HepG2 (cell line): Measurements from ENCODE around the gene FASTKD1. TPM values are rescaled to one million over a fixed set of nuclear protein-coding genes. Genes with fewer than 3 reads are reported as not detected.
A peak's percentile ranks its signal among the peaks of the same experiment; 100 is the strongest.

ENCODE experiments used
- BORCS8-MEF2B ChIP-seq: sonication (generic); formaldehyde crosslinking; IDR thresholded peaks from 2 replicates; pipeline ENCODE4 v1.8.0; 2022; ENCODE audit warnings: mild to moderate bottlenecking, missing genetic modification reagents
- EHMT2 ChIP-seq: fragments of 200-600 bp; sonication (generic); IDR thresholded peaks from 2 replicates; pipeline ENCODE4 v1.7.0; 2017; ENCODE audit warnings: antibody characterized with exemption, low read depth, low read length, borderline replicate concordance
- ELF1 ChIP-seq: sonication (generic); formaldehyde crosslinking; IDR thresholded peaks from 2 replicates; pipeline ENCODE4 v1.4.0; 2020; ENCODE audit warnings: missing genetic modification reagents
- SMARCE1 ChIP-seq: fragments of 450-650 bp; IDR thresholded peaks from 2 replicates; pipeline ENCODE4 v1.6.1; 2017; ENCODE audit warnings: borderline replicate concordance
- STAT6 ChIP-seq: sonication (generic); formaldehyde crosslinking; IDR thresholded peaks from 2 replicates; pipeline ENCODE4 v1.4.0; 2020; ENCODE audit warnings: missing genetic modification reagents, mild to moderate bottlenecking, borderline replicate concordance
- TMF1 ChIP-seq: sonication (generic); formaldehyde crosslinking; IDR thresholded peaks from 2 replicates; pipeline ENCODE4 v1.8.1; 2022; ENCODE audit warnings: low read depth, missing genetic modification reagents
- ZNF3 ChIP-seq: IDR thresholded peaks from 2 replicates; pipeline ENCODE4 v1.7.0; 2017; ENCODE audit warnings: inconsistent platforms
- ZNF563 ChIP-seq: sonication (generic); formaldehyde crosslinking; IDR thresholded peaks from 2 replicates; pipeline ENCODE4 v1.8.0; 2022; ENCODE audit warnings: mild to moderate bottlenecking, moderate library complexity, missing genetic modification reagents
- ZNF704 ChIP-seq: sonication (generic); formaldehyde crosslinking; IDR thresholded peaks from 2 replicates; pipeline ENCODE4 v1.8.1; 2023; ENCODE audit warnings: mild to moderate bottlenecking, inconsistent platforms, moderate library complexity, missing genetic modification reagents, borderline replicate concordance
- ZNF761 ChIP-seq: sonication (generic); formaldehyde crosslinking; conservative IDR thresholded peaks from 2 replicates; pipeline ENCODE4 v1.4.0; 2020; ENCODE audit warnings: mild to moderate bottlenecking, missing genetic modification reagents
- polyA plus RNA-seq, 8 experiments: library from polyadenylated mRNA; depleted of rRNA in 3 of 8; stranded (reverse) in 7 of 8; unstranded in 1 of 8; fragments of >200 nt; fragmentation: Illumina TruSeq in 4 of 8; extraction: Trizol in 4 of 8; gene quantifications; 2 replicates each; pipeline versions ENCODE4 v1.2.1 to v1.2.3, GENCODE V29; 2011 to 2016; ENCODE audit warnings: low read depth in 4 of 8, missing spikeins in 1 of 8, mixed read lengths in 1 of 8; ENCODE audit not compliant: insufficient read depth in 1 of 8
- total RNA-seq, 5 experiments: library from RNA; depleted of rRNA; stranded (reverse); fragments of >200 nt; fragmentation: Illumina TruSeq; extraction: Trizol; gene quantifications; 2 replicates each; pipeline ENCODE4 v1.2.3, GENCODE V29; 2016; ENCODE audit warnings: low read depth in 1 of 5
- TF ChIP-seq, protein P1 (sequence below): sonication (generic); formaldehyde crosslinking; conservative IDR thresholded peaks from 2 replicates; pipeline ENCODE4 v1.4.0; 2020; ENCODE audit warnings: mild to moderate bottlenecking, missing genetic modification reagents, moderate library complexity
- TF ChIP-seq, protein P2 (sequence below): sonication (generic); formaldehyde crosslinking; IDR thresholded peaks from 2 replicates; pipeline ENCODE4 v1.8.0; 2022; ENCODE audit warnings: mild to moderate bottlenecking, missing genetic modification reagents, moderate library complexity
- TF ChIP-seq, protein P3 (sequence below): sonication (generic); formaldehyde crosslinking; IDR thresholded peaks from 2 replicates; pipeline ENCODE4 v1.9.0; 2022; ENCODE audit warnings: low read depth, missing genetic modification reagents
- TF ChIP-seq, protein P4 (sequence below): IDR thresholded peaks from 2 replicates; pipeline ENCODE4 v1.6.1; 2016

Gene FASTKD1
- total and polyA plus RNA-seq, 2 of the 13 experiments (the other 11 are each of a cell fraction or from before 2014, with no cell fraction given) = 35.0 to 38.0 TPM

DNA sequence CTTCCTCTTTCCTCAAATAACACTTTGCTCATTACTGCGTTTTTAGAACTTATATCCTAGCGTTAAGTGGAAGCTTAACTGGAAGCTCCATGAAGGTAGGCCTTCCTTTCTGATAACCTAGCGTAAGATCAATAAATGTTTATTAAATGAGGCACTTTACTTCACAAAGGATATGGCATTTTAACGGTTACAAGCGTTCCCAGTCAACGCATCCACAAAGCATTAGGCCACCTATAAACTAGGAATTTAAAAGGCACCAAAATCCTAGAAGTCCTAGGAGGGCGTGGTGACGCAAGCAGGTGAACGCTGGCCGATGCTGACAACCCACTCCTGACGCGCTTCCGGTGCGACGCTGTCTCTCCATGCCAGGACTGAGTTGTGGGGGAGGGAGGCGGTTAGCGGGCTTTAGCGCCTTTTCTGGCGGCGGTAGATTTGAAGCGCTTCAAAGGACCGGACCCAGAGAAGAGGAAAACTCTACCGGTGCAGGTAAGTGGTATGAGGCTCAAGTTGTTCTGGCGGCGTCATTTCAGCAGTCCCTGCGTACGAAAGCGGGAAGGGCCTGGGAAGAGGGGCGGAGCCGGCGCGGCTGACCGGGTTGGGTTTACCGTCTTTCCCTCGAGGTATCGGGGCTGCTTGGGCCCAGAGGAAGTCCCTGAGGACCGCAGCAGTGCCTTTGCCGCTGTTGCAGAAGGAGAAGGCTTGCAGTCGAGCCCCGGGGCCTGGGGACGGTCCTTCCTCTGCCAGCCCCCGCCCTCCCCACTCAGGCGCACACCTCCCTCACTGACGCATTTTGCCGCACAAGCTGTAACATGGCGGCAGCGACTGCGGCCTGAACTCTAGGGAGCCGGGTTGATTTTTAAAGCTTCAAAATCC is 10.6 kb upstream of the FASTKD1 start, which contains the start of gene PPIG (continued):
- TF ChIP-seq STAT6 (CRISPR knock-in tag) (no peak), TMF1 (CRISPR knock-in tag) (peak; percentile 94; the same call in 1 of the 2 replicates), ELF1 (CRISPR knock-in tag) (peak; percentile 74), EHMT2 (peak; percentile 90; the same call in 1 of the 2 replicates), BORCS8-MEF2B (peak; percentile 92), ZNF704 (CRISPR knock-in tag) (peak; percentile 91), ZNF761 (CRISPR knock-in tag) (0 out of 2 replicates have a peak, but pooled peaks have one; percentile 19), SMARCE1 (no peak), ZNF3 (CRISPR knock-in tag) (no peak), ZNF563 (CRISPR knock-in tag) (no peak)
- TF ChIP-seq, protein P1, sequence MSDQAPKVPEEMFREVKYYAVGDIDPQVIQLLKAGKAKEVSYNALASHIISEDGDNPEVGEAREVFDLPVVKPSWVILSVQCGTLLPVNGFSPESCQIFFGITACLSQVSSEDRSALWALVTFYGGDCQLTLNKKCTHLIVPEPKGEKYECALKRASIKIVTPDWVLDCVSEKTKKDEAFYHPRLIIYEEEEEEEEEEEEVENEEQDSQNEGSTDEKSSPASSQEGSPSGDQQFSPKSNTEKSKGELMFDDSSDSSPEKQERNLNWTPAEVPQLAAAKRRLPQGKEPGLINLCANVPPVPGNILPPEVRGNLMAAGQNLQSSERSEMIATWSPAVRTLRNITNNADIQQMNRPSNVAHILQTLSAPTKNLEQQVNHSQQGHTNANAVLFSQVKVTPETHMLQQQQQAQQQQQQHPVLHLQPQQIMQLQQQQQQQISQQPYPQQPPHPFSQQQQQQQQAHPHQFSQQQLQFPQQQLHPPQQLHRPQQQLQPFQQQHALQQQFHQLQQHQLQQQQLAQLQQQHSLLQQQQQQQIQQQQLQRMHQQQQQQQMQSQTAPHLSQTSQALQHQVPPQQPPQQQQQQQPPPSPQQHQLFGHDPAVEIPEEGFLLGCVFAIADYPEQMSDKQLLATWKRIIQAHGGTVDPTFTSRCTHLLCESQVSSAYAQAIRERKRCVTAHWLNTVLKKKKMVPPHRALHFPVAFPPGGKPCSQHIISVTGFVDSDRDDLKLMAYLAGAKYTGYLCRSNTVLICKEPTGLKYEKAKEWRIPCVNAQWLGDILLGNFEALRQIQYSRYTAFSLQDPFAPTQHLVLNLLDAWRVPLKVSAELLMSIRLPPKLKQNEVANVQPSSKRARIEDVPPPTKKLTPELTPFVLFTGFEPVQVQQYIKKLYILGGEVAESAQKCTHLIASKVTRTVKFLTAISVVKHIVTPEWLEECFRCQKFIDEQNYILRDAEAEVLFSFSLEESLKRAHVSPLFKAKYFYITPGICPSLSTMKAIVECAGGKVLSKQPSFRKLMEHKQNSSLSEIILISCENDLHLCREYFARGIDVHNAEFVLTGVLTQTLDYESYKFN = peak; percentile 60
- TF ChIP-seq, protein P2, sequence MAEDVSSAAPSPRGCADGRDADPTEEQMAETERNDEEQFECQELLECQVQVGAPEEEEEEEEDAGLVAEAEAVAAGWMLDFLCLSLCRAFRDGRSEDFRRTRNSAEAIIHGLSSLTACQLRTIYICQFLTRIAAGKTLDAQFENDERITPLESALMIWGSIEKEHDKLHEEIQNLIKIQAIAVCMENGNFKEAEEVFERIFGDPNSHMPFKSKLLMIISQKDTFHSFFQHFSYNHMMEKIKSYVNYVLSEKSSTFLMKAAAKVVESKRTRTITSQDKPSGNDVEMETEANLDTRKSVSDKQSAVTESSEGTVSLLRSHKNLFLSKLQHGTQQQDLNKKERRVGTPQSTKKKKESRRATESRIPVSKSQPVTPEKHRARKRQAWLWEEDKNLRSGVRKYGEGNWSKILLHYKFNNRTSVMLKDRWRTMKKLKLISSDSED (CRISPR knock-in tag) = 0 out of 2 replicates have a peak, but pooled peaks have one; percentile 53
- TF ChIP-seq, protein P3, sequence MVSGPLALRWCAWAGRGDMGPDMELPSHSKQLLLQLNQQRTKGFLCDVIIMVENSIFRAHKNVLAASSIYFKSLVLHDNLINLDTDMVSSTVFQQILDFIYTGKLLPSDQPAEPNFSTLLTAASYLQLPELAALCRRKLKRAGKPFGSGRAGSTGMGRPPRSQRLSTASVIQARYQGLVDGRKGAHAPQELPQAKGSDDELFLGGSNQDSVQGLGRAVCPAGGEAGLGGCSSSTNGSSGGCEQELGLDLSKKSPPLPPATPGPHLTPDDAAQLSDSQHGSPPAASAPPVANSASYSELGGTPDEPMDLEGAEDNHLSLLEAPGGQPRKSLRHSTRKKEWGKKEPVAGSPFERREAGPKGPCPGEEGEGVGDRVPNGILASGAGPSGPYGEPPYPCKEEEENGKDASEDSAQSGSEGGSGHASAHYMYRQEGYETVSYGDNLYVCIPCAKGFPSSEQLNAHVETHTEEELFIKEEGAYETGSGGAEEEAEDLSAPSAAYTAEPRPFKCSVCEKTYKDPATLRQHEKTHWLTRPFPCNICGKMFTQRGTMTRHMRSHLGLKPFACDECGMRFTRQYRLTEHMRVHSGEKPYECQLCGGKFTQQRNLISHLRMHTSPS = peak; percentile 63; the same call in 1 of the 2 replicates
- TF ChIP-seq, protein P4, sequence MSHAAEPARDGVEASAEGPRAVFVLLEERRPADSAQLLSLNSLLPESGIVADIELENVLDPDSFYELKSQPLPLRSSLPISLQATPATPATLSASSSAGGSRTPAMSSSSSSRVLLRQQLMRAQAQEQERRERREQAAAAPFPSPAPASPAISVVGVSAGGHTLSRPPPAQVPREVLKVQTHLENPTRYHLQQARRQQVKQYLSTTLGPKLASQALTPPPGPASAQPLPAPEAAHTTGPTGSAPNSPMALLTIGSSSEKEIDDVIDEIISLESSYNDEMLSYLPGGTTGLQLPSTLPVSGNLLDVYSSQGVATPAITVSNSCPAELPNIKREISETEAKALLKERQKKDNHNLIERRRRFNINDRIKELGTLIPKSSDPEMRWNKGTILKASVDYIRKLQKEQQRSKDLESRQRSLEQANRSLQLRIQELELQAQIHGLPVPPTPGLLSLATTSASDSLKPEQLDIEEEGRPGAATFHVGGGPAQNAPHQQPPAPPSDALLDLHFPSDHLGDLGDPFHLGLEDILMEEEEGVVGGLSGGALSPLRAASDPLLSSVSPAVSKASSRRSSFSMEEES (CRISPR knock-in tag) = peak; percentile 46; the same call in 1 of the 2 replicates
